Activated CD4-positive, alpha-beta T cell treated with anti-CD3 and anti-CD28 coated beads for 24 hours (primary cell): ENCODE measurements around the gene C9orf78.

Experiments
- DNase-seq, 2 donors: peaks; one replicate each; pipeline ENCODE4 v3.0.0-alpha.2; 2020; ENCODE audit warnings: low read depth in 2 of 2

The C9orf78 gene

GRCh38 chr9:129835128-129835859 lies at the start of gene C9orf78, which contains the start of gene USP20:
Gene C9orf78, minus strand, starts transcription at chr9:129835275. Its CDS starts 54 bp downstream, at chr9:129835221.
Gene USP20, plus strand, starts transcription at chr9:129835458. Its CDS starts 17,098 bp downstream, at chr9:129852556.
- DNase-seq = peak; percentile 98

- DNase-seq = peak; percentile 92 to 97
Measured at GRCh38 chr9:129884220-129885017, 49.3 kb upstream of the C9orf78 start.

GRCh38 chr9:129881547-129882324 lies 46.7 kb upstream of the C9orf78 start:
- no peak for DNase-seq

DNA sequence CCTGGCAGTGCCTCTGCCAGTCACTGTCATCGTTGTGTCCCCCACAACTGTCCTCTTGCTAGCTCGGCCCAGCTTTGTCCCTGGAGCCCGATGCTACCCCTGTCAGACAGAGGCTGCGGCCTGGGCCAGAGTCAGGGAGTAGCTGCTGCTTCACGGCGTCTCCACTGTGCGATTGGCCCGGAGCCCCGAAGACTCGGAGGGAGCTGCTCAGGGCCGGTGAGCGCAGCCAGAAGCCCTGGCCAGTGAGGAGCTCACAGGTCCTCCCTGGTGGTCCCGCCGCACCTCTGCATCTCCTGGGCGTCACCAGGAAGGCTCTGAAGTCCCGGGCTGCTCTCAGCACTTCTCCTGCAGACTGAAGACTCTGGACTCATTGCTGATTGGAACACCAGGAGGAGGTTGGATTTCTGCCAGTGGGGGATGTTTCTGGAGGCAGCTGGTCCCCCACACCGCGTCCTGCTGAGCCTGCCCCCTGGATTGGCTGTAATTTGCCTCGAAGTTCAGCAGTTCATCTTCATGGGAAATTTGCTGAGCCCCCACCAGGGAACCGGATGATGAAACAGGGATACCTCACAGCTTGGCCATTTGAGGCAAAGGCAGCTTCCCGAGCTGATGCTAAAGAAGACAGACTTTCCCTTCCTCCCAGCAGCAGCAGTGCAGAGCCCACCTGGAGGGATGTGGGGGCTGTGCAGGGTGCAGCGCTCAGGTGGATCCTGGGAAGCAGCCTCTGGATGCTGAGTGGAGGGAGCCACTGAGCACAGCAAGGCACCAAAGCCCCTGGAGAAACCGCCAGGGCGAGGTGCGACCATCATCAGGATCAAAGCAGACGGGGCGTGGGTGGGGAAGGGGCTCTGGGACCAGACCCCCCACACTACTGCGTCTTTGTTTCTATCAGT lies 45.8 kb upstream of the C9orf78 start:
- no peak for DNase-seq

GRCh38 chr9:129879991-129880653 lies 45.0 kb upstream of the C9orf78 start:
- DNase-seq = no peak

- no peak for DNase-seq
Measured at GRCh38 chr9:129879103-129879699, 44.1 kb upstream of the C9orf78 start.

GRCh38 chr9:129878291-129878690 lies 43.2 kb upstream of the C9orf78 start:
- no peak for DNase-seq

DNA sequence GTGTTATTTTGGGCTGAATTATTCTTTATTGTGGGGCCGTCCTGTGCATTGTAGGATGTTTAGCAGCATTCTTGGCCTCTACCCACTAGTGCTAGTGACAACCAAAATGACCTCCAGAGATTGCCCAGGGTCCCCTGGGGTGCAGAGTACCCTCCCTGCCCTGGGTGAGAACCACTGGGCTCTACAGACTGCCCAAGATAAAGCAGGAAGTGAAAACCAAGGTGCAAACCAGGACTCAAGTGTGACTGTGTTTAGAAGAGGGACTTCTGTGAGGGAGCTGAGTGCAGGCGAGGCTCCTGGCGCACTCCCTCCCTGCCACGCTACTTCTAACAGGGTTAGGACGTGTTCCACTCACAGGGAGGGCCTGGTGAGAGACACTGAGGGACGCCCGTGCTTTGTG lies 41.7 kb upstream of the C9orf78 start:
- no peak for DNase-seq

GRCh38 chr9:129875687-129876395 lies 40.8 kb upstream of the C9orf78 start:
- no peak for DNase-seq

GRCh38 chr9:129875181-129875611 lies 40.1 kb upstream of the C9orf78 start:
- no peak for DNase-seq

GRCh38 chr9:129874261-129875101 lies 39.4 kb upstream of the C9orf78 start:
- no peak for DNase-seq

DNA sequence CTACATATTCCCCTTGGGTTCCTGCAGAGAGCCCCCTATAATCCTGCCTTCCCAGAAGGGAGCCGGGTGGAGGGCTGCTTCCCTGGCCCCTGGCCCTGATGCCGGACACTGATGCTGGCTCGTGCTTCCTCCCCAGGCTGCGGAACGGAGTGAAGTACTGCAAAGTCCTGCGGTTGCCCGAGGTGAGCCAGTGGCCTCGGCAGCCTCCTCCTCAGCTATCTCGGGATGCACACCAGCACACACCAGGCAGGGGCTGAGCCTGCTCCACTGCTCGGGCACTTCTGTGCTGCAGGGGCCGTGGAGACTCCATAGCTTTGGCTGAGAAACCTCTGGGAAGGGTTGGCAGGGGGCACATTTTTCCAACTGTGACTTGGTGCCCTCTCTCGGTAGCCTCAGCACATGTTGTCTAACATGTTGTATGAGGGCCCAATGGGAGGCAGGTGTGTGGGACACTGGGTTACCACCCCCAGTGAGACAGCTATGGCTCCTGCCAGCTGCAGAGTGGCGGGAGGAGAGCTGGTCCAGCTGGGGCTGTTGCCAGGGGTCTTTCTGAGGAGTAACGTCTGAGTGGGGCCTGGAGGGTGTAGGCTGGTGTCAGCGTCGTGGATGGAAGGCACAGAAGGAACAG lies 38.6 kb upstream of the C9orf78 start:
- no peak for DNase-seq

- DNase-seq = no peak
Measured at GRCh38 chr9:129871046-129871445, 36.0 kb upstream of the C9orf78 start.

GRCh38 chr9:129869585-129870501 lies 34.8 kb upstream of the C9orf78 start:
- DNase-seq = no peak

DNA sequence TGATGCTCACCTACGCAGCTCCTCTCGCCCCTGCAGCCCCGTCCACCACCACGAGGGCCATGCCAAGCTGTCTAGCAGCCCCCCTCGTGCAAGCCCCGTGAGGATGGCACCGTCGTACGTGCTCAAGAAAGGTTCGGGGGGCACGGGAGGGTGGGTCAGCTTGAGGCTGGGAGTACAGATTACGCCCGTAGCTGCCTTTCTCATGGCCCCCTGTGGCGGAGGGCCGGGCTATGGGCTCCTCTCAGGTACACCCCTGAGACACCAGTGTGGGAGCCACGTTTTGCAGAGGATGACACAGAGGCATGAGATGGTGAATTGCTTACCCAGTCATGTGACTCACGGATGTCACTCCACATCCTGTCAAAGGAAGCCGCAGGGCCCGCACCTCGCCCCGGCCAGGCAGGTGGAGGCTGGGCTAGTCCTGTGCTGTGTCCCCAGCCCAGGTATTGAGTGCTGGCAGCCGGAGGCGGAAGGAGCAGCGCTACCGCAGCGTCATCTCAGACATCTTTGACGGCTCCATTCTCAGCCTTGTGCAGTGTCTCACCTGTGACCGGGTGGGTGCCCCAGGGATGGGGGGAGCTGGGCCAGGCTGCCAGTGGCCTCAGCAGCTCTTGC lies 33.9 kb upstream of the C9orf78 start:
- DNase-seq = peak; percentile 72 to 74

GRCh38 chr9:129868023-129868871 lies 33.2 kb upstream of the C9orf78 start:
- DNase-seq = no peak
